ENCODE results near the gene XPR1.

DNA sequence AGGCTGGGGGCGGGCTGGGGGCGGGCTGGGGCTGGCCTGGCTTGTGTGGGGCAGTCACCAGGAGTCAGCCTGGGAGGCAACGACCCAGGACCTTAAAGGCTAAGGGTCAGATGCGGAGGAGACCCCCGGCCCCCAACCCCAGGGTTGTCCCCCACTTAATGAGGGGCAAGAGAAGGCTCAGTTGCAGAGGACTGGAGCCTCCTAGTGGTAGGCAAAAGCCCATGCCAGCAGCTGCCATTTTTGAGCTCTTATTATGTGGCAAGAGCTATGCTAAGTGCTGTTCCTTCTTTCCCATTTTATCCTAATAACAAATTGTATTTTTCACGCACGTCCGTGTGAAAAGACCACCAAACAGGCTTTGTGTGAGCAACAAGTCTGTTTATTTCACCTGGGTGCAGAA lies 288.9 kb downstream of the XPR1 start:
- TF ChIP-seq EZH2 (IDR thresholded peaks at IDR 0.05; ENCODE audit: borderline replicate concordance, low read depth, low read length, severe bottlenecking) (no peak), JUN (IDR thresholded peaks at IDR 0.05; ENCODE audit: borderline replicate concordance, insufficient read depth, insufficient read length, low read depth) (no peak), POLR2AphosphoS5 (IDR thresholded peaks at IDR 0.05; ENCODE audit: insufficient read depth, low read depth, low read length) (no peak), POLR2A (IDR thresholded peaks at IDR 0.05; ENCODE audit: low read depth, low read length) (no peak)
- TF ChIP-seq, protein P1, sequence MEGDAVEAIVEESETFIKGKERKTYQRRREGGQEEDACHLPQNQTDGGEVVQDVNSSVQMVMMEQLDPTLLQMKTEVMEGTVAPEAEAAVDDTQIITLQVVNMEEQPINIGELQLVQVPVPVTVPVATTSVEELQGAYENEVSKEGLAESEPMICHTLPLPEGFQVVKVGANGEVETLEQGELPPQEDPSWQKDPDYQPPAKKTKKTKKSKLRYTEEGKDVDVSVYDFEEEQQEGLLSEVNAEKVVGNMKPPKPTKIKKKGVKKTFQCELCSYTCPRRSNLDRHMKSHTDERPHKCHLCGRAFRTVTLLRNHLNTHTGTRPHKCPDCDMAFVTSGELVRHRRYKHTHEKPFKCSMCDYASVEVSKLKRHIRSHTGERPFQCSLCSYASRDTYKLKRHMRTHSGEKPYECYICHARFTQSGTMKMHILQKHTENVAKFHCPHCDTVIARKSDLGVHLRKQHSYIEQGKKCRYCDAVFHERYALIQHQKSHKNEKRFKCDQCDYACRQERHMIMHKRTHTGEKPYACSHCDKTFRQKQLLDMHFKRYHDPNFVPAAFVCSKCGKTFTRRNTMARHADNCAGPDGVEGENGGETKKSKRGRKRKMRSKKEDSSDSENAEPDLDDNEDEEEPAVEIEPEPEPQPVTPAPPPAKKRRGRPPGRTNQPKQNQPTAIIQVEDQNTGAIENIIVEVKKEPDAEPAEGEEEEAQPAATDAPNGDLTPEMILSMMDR (IDR thresholded peaks at IDR 0.05; ENCODE audit: extremely low read depth in 1 of 2, insufficient read depth in 1 of 2, low read depth in 1 of 2, low read length in 2 of 2) = peak in 1 of 2 donors; percentile 24

Data from endothelial cell of umbilical vein (primary cell).